Fibroblast of lung (primary cell): ENCODE results near the gene PIGM. TPM values are rescaled to one million over a fixed set of nuclear protein-coding genes. Genes with fewer than 3 reads are reported as not detected.

ENCODE experiments used
- DNase-seq, 2 donors: peaks; one replicate each; pipeline versions ENCODE4 v3.0.0 to v3.0.0-alpha.2; 2010; ENCODE audit warnings: low read depth in 2 of 2
- H2AFZ ChIP-seq: 2 replicates; pipeline ENCODE4 v1.5.1; 2012; ENCODE audit warnings: low read length, control low read depth, inconsistent platforms
- H3K27ac ChIP-seq: 2 replicates; pipeline ENCODE4 v1.5.1; 2011; ENCODE audit warnings: low read length, control low read depth; ENCODE audit not compliant: insufficient read depth
- H3K27me3 ChIP-seq: 2 replicates; pipeline ENCODE4 v1.5.1; 2011; ENCODE audit warnings: mild to moderate bottlenecking, low read length; ENCODE audit not compliant: control insufficient read depth, insufficient read depth
- H3K36me3 ChIP-seq: 2 replicates; pipeline ENCODE4 v1.5.1; 2011; ENCODE audit warnings: low read length; ENCODE audit not compliant: control insufficient read depth, insufficient read depth
- H3K4me1 ChIP-seq: 2 replicates; pipeline ENCODE4 v1.5.1; 2011; ENCODE audit warnings: low read length; ENCODE audit not compliant: control insufficient read depth, insufficient read depth; ENCODE audit errors: extremely low read depth
- H3K4me2 ChIP-seq: 2 replicates; pipeline ENCODE4 v1.5.1; 2011; ENCODE audit warnings: low read length, control low read depth; ENCODE audit not compliant: insufficient read depth; ENCODE audit errors: extremely low read depth
- H3K4me3 ChIP-seq, 4 experiments: fragments of 200-600 bp in 1 of 4; sonication (generic) in 1 of 4; replicated peaks in 1 of 4; 2 replicates each; pipeline ENCODE4 v1.5.1; 2011 to 2016; ENCODE audit warnings: low read length in 4 of 4, low read depth in 3 of 4, mild to moderate bottlenecking in 3 of 4, control low read depth in 2 of 4, inconsistent platforms in 1 of 4, mixed read lengths in 1 of 4; ENCODE audit not compliant: insufficient read depth in 1 of 4; ENCODE audit errors: control extremely low read depth in 1 of 4
- H3K79me2 ChIP-seq: 2 replicates; pipeline ENCODE4 v1.5.1; 2012; ENCODE audit warnings: mild to moderate bottlenecking, low read length, inconsistent platforms; ENCODE audit not compliant: control insufficient read depth, insufficient read depth
- H3K9ac ChIP-seq: 2 replicates; pipeline ENCODE4 v1.5.1; 2011; ENCODE audit warnings: mild to moderate bottlenecking, low read length, control low read depth; ENCODE audit not compliant: insufficient read depth
- H3K9me3 ChIP-seq: 2 replicates; pipeline ENCODE4 v1.5.1; 2012; ENCODE audit warnings: low read depth, low read length; ENCODE audit not compliant: control insufficient read depth, insufficient read depth
- H4K20me1 ChIP-seq: 2 replicates; pipeline ENCODE4 v1.5.1; 2011; ENCODE audit warnings: low read length; ENCODE audit not compliant: control insufficient read depth, insufficient read depth; ENCODE audit errors: extremely low read depth
- EZH2 ChIP-seq: IDR thresholded peaks from 2 replicates; pipeline ENCODE4 v1.5.1; 2012; ENCODE audit warnings: low read length, control low read depth, mild to moderate bottlenecking; ENCODE audit errors: missing control alignments
- polyA plus RNA-seq, 2 donors: library from polyadenylated mRNA; depleted of rRNA in 1 of 2; stranded (reverse) in 1 of 2; unstranded in 1 of 2; fragments of >200 nt; gene quantifications; 2 replicates each; pipeline ENCODE4 v1.2.1, GENCODE V29; 2011 to 2012; ENCODE audit warnings: missing spikeins in 1 of 2
- total RNA-seq: library from RNA; depleted of rRNA; stranded (reverse); fragments of >200 nt; gene quantifications from 2 replicates; pipeline ENCODE4 v1.2.1, GENCODE V29; 2014
- TF ChIP-seq, protein P1 (sequence below), 2 donors: IDR thresholded peaks in 1 of 2; conservative IDR thresholded peaks in 1 of 2; 1 replicate in 1 of 2; 2 replicates in 1 of 2; pipeline ENCODE4 v1.5.1; 2011 to 2012; ENCODE audit warnings: low read length in 2 of 2, control low read depth in 1 of 2, inconsistent platforms in 1 of 2, low read depth in 1 of 2, mild to moderate bottlenecking in 1 of 2

Gene PIGM
- total and polyA plus RNA-seq, 2 donors (not counting 1 experiment from before 2014, with no cell fraction given) = 4.5 to 6.7 TPM

- Histone ChIP-seq H3K4me3 (no peak overlapping the region), H2AFZ (no peak overlapping the region), H3K9me3 (no peaks in the 10 kb centered on the region), H3K36me3 (no peaks in the 10 kb centered on the region), H3K4me2 (no peak overlapping the region), H4K20me1 (no peaks in the 10 kb centered on the region), H3K27ac (no peak overlapping the region), H3K27me3 (peaks cover 23% of the 10 kb centered on the region), H3K79me2 (no peaks in the 10 kb centered on the region), H3K4me1 (no peaks in the 10 kb centered on the region), H3K9ac (no peak overlapping the region)
- TF ChIP-seq, protein P1, sequence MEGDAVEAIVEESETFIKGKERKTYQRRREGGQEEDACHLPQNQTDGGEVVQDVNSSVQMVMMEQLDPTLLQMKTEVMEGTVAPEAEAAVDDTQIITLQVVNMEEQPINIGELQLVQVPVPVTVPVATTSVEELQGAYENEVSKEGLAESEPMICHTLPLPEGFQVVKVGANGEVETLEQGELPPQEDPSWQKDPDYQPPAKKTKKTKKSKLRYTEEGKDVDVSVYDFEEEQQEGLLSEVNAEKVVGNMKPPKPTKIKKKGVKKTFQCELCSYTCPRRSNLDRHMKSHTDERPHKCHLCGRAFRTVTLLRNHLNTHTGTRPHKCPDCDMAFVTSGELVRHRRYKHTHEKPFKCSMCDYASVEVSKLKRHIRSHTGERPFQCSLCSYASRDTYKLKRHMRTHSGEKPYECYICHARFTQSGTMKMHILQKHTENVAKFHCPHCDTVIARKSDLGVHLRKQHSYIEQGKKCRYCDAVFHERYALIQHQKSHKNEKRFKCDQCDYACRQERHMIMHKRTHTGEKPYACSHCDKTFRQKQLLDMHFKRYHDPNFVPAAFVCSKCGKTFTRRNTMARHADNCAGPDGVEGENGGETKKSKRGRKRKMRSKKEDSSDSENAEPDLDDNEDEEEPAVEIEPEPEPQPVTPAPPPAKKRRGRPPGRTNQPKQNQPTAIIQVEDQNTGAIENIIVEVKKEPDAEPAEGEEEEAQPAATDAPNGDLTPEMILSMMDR (conservative IDR thresholded peaks at IDR 0.05 in 1 of 2, IDR thresholded peaks at IDR 0.05 in 1 of 2; ENCODE audit: low read depth in 1 of 2, low read length in 2 of 2) = no peak
- TF ChIP-seq EZH2 = no peak
- no peak for DNase-seq
These were observed 30.4 kb upstream of the PIGM start for GRCh38 chr1:160062230-160062532.

- H3K79me2 ChIP-seq = no peaks in the 10 kb centered on the region
- no peak for DNase-seq
- no peaks in the 10 kb centered on the region for H3K36me3 ChIP-seq
- H3K4me3 ChIP-seq = no peak overlapping the region
- no peak overlapping the region for H3K4me2 ChIP-seq
- H3K4me1 ChIP-seq = no peaks in the 10 kb centered on the region
- H2AFZ ChIP-seq = no peak overlapping the region
- peaks cover 22% of the 10 kb centered on the region for H3K27me3 ChIP-seq
- H4K20me1 ChIP-seq = no peaks in the 10 kb centered on the region
- no peak for TF ChIP-seq EZH2
- TF ChIP-seq, protein P1 (conservative IDR thresholded peaks at IDR 0.05 in 1 of 2, IDR thresholded peaks at IDR 0.05 in 1 of 2; ENCODE audit: low read depth in 1 of 2, low read length in 2 of 2) = no peak
- H3K9me3 ChIP-seq = no peaks in the 10 kb centered on the region
- no peak overlapping the region for H3K27ac ChIP-seq
- H3K9ac ChIP-seq = no peak overlapping the region
These were observed 29.8 kb upstream of the PIGM start for GRCh38 chr1:160061369-160062229.

GRCh38 chr1:160058087-160058486 lies 26.3 kb upstream of the PIGM start:
- TF ChIP-seq, protein P1 (conservative IDR thresholded peaks at IDR 0.05 in 1 of 2, IDR thresholded peaks at IDR 0.05 in 1 of 2; ENCODE audit: low read depth in 1 of 2, low read length in 2 of 2) = peak; percentile 24 to 35
- TF ChIP-seq EZH2 = no peak
- Histone ChIP-seq H3K4me3 (no peak overlapping the region), H3K36me3 (no peaks in the 10 kb centered on the region), H2AFZ (no peak overlapping the region), H3K9ac (no peak overlapping the region), H4K20me1 (no peaks in the 10 kb centered on the region), H3K27ac (no peak overlapping the region), H3K4me2 (no peak overlapping the region), H3K4me1 (no peaks in the 10 kb centered on the region), H3K79me2 (no peaks in the 10 kb centered on the region), H3K27me3 (peaks cover 30% of the 10 kb centered on the region), H3K9me3 (no peaks in the 10 kb centered on the region)
- DNase-seq = peak in 1 of 2 donors; percentile 6
